A549 (cell line): Measurements from ENCODE around the gene FBXO47. TPM values are rescaled to one million over a fixed set of nuclear protein-coding genes. Genes with fewer than 3 reads are reported as not detected.

ENCODE experiments used
- ATAC-seq, 2 experiments: fragments of 200-7000 bp in 1 of 2; fragments of >200 bp in 1 of 2; cut with Nextera tagmentation in 1 of 2; cut with Tn5 transposase in 1 of 2; 3 replicates each; pipeline versions ENCODE4 v1.8.0 to v1.9.1; 2018 to 2020; ENCODE audit warnings: mild to moderate bottlenecking in 1 of 2, moderate library complexity in 1 of 2
- CTCF ChIA-PET: fragments of 300-600 bp; sonication (Branson Sonifier 250); formaldehyde crosslinking; extraction: SDS; loops from one replicate; lab custom pipeline; 2021; ENCODE audit warnings: antibody characterized with exemption, inconsistent platforms; lab: Yijun Ruan, JAX
- POLR2A ChIA-PET: fragments of 350-600 bp; formaldehyde crosslinking; extraction: SDS; loops from one replicate; lab custom pipeline; 2021; ENCODE audit warnings: antibody characterized with exemption, inconsistent platforms; lab: Yijun Ruan, JAX
- DNase-seq, 2 experiments: peaks; one replicate each; pipeline versions ENCODE4 v3.0.0 to v3.0.0-alpha.2; 2011 to 2016; ENCODE audit warnings: low read depth in 1 of 2, low spot score in 1 of 2
- FAIRE-seq: peaks from 2 replicates; lab custom pipeline; 2011; peaks lifted over from hg19 to GRCh38; lab: Jason Lieb, UNC
- H3K27ac ChIP-seq, 2 experiments: fragments of >200 bp; sonication (Bioruptor Twin); formaldehyde crosslinking; 3 replicates each; pipeline ENCODE4 v1.5.1; 2016 to 2017
- H3K4me1 ChIP-seq: fragments of >200 bp; sonication (Bioruptor Twin); formaldehyde crosslinking; 3 replicates; pipeline ENCODE4 v1.6.1; 2016
- H3K4me2 ChIP-seq: fragments of >200 bp; sonication (Bioruptor Twin); formaldehyde crosslinking; 3 replicates; pipeline ENCODE4 v1.6.1; 2016
- H3K4me3 ChIP-seq: fragments of >200 bp; sonication (Bioruptor Twin); formaldehyde crosslinking; 3 replicates; pipeline ENCODE4 v1.5.1; 2016
- H3K9me3 ChIP-seq: fragments of >200 bp; sonication (Bioruptor Twin); formaldehyde crosslinking; 3 replicates; pipeline ENCODE4 v1.6.1; 2016
- CBX2 ChIP-seq: fragments of 200-600 bp; sonication (generic); IDR thresholded peaks from 2 replicates; pipeline ENCODE4 v1.6.1; 2016; ENCODE audit warnings: low read depth, mild to moderate bottlenecking, borderline replicate concordance
- FOSL2 ChIP-seq, 2 experiments: fragments of 450-650 bp in 1 of 2; fragments of >200 bp in 1 of 2; sonication (Bioruptor Twin) in 1 of 2; formaldehyde crosslinking; IDR thresholded peaks; 2 replicates each; pipeline versions ENCODE4 v1.5.0 to v1.6.1; 2016 to 2020; ENCODE audit warnings: mild to moderate bottlenecking in 1 of 2, moderate library complexity in 1 of 2
- HES2 ChIP-seq: fragments of >200 bp; sonication (Bioruptor Twin); formaldehyde crosslinking; IDR thresholded peaks from 2 replicates; pipeline ENCODE4 v1.6.1; 2016
- HMGXB4 ChIP-seq: fragments of 250-450 bp; sonication (Bioruptor Pico); IDR thresholded peaks from 2 replicates; pipeline ENCODE4 v1.5.0; 2021; ENCODE audit warnings: mild to moderate bottlenecking, moderate library complexity, borderline replicate concordance
- KDM1A ChIP-seq: fragments of 200-600 bp; sonication (generic); IDR thresholded peaks from 2 replicates; pipeline ENCODE4 v1.6.1; 2016; ENCODE audit warnings: low read depth, mild to moderate bottlenecking
- POLR2AphosphoS2 ChIP-seq: conservative IDR thresholded peaks from 2 replicates; pipeline ENCODE4 v1.6.1; 2012; ENCODE audit warnings: low read length, improper control_type of control experiment, inconsistent platforms
- RAD21 ChIP-seq, 2 experiments: fragments of >200 bp in 1 of 2; sonication (Bioruptor Twin) in 1 of 2; formaldehyde crosslinking in 1 of 2; IDR thresholded peaks in 1 of 2; conservative IDR thresholded peaks in 1 of 2; 2 replicates in 1 of 2; 3 replicates in 1 of 2; pipeline ENCODE4 v1.6.1; 2012 to 2018; ENCODE audit warnings: inconsistent platforms in 1 of 2
- RCOR1 ChIP-seq: fragments of 150-350 bp; IDR thresholded peaks from 2 replicates; pipeline ENCODE4 v1.6.1; 2014; ENCODE audit warnings: antibody characterized with exemption, low read length, low read depth
- RFX5 ChIP-seq: fragments of 450-650 bp; IDR thresholded peaks from 2 replicates; pipeline ENCODE4 v1.7.1; 2014; ENCODE audit warnings: antibody characterized with exemption, mild to moderate bottlenecking, moderate library complexity
- SREBF2 ChIP-seq: fragments of 450-650 bp; IDR thresholded peaks from 2 replicates; pipeline ENCODE4 v1.6.1; 2014; ENCODE audit warnings: mild to moderate bottlenecking, moderate library complexity
- ZFP36 ChIP-seq: fragments of 450-650 bp; IDR thresholded peaks from 2 replicates; pipeline ENCODE4 v1.6.1; 2014; ENCODE audit warnings: borderline replicate concordance; ENCODE audit not compliant: partially characterized antibody
- whole genome bisulfite sequencing: methylation state at CpG from one replicate; pipeline ENCODE4 v1.1.6; 2017; ENCODE audit errors: missing lambda C conversion rate; 5-methylcytosine and 5-hydroxymethylcytosine counted together
- polyA plus RNA-seq, 4 experiments: library from polyadenylated mRNA; depleted of rRNA in 3 of 4; stranded (reverse); fragments of >200 nt; fragmentation: RNase III in 1 of 4; extraction: RNeasy Plus Mini Kit Qiagen cat#74134 plus additional on column Dnase treatment in 1 of 4; gene quantifications; 2 replicates in 3 of 4; 3 replicates in 1 of 4; pipeline ENCODE4 v1.2.3, GENCODE V29; 2011 to 2017
- TF ChIP-seq, protein P1 (sequence below): fragments of >200 bp; sonication (Bioruptor Twin); formaldehyde crosslinking; IDR thresholded peaks from 3 replicates; pipeline ENCODE4 v1.5.1; 2016
- TF ChIP-seq, protein P2 (sequence below): fragments of >200 bp; sonication (Bioruptor Twin); formaldehyde crosslinking; IDR thresholded peaks from 3 replicates; pipeline ENCODE4 v1.6.1; 2016

Gene FBXO47
- polyA plus RNA-seq, 2 of the 4 experiments (the other 2 are of a cell fraction), result 0.04 TPM; not detected in 1

GRCh38 chr17:38917259-38917658, 49.9 kb downstream of the FBXO47 start:
- H3K4me3 ChIP-seq, result no peak overlapping the region
- no peak overlapping the region for H3K27ac ChIP-seq
- 89% methylated on average over 3 of the region's 3 CpGs for WGBS
- ChIA-PET CTCF (interaction anchor here (0.5 to 11.8 kb wide), 11 partner anchors 9 to 351 kb away, joined by 3 to 90 read pairs (median 4); partner anchors contain the start of gene LASP1), POLR2A (no interaction called here)
- FAIRE-seq (peak; percentile 83), ATAC-seq (no peak), DNase-seq (no peak)
- H3K9me3 ChIP-seq, result no peaks in the 10 kb centered on the region
- TF ChIP-seq CBX2, result no peak
- TF ChIP-seq SREBF2, result no peak
- no peak for TF ChIP-seq KDM1A
- TF ChIP-seq, protein P1, sequence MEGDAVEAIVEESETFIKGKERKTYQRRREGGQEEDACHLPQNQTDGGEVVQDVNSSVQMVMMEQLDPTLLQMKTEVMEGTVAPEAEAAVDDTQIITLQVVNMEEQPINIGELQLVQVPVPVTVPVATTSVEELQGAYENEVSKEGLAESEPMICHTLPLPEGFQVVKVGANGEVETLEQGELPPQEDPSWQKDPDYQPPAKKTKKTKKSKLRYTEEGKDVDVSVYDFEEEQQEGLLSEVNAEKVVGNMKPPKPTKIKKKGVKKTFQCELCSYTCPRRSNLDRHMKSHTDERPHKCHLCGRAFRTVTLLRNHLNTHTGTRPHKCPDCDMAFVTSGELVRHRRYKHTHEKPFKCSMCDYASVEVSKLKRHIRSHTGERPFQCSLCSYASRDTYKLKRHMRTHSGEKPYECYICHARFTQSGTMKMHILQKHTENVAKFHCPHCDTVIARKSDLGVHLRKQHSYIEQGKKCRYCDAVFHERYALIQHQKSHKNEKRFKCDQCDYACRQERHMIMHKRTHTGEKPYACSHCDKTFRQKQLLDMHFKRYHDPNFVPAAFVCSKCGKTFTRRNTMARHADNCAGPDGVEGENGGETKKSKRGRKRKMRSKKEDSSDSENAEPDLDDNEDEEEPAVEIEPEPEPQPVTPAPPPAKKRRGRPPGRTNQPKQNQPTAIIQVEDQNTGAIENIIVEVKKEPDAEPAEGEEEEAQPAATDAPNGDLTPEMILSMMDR, result peak; percentile 42; the same call in 2 of the 3 replicates
- peak; percentile 21 to 36; a peak in 2 of 5 replicates for TF ChIP-seq RAD21 (conservative IDR thresholded peaks at IDR 0.05 in 1 of 2, IDR thresholded peaks at IDR 0.05 in 1 of 2)
- no peak for TF ChIP-seq RFX5
- TF ChIP-seq, protein P2, sequence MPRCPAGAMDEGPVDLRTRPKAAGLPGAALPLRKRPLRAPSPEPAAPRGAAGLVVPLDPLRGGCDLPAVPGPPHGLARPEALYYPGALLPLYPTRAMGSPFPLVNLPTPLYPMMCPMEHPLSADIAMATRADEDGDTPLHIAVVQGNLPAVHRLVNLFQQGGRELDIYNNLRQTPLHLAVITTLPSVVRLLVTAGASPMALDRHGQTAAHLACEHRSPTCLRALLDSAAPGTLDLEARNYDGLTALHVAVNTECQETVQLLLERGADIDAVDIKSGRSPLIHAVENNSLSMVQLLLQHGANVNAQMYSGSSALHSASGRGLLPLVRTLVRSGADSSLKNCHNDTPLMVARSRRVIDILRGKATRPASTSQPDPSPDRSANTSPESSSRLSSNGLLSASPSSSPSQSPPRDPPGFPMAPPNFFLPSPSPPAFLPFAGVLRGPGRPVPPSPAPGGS, result no peak
- H3K4me2 ChIP-seq, result no peak overlapping the region
- peaks cover 23% of the 10 kb centered on the region for H3K4me1 ChIP-seq

DNA sequence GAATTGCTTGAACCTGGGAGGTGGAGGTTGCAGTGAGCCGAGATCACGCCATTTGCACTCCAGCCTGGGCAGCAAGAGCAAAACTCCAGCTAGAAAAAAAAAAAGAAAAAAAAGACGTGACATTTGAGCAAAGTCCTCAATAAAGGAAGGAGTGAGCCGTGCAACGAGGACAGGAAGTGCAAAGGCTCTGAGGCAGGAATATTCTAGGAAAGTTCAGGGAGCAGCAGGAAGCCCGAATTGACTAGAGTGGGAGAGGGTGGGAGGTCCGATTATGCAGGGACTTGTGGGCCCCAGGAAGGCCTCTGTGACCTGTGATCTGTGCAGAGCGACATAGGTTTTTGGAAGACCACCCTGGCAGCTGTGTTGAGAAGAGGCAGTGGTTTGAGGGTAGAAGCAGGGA, 50.4 kb downstream of the FBXO47 start:
- 88% methylated on average over 8 of the region's 8 CpGs for WGBS

More for the DNA sequence above, 50.4 kb downstream of the FBXO47 start:
- H3K27ac ChIP-seq, result no peak overlapping the region
- DNase-seq, result no peak
- ChIA-PET POLR2A (no interaction called here), CTCF (interaction anchor here (0.6 to 11.8 kb wide), 10 partner anchors 8 to 236 kb away, joined by 3 to 90 read pairs (median 4); partner anchors contain the start of gene LASP1)
- no peaks in the 10 kb centered on the region for H3K9me3 ChIP-seq
- ATAC-seq, result no peak
- no peak overlapping the region for H3K4me2 ChIP-seq
- H3K4me3 ChIP-seq, result no peak overlapping the region
- H3K4me1 ChIP-seq, result peaks cover 25% of the 10 kb centered on the region
- TF ChIP-seq FOSL2 (IDR thresholded peaks at IDR 0.05) (no peak), FOSL2 (CRISPR knock-in tag; IDR thresholded peaks at IDR 0.05) (no peak), RCOR1 (no peak), HMGXB4 (no peak), POLR2AphosphoS2 (no peak), ZFP36 (no peak), HES2 (no peak)
- TF ChIP-seq, protein P1, result no peak
- TF ChIP-seq, all 56 proteins: peak for 0
- FAIRE-seq, result no peak
